T-cell (primary cell): ENCODE results near the gene KIAA1217. TPM values are rescaled to one million over a fixed set of nuclear protein-coding genes. Genes with fewer than 3 reads are reported as not detected.

Experiments used
- ATAC-seq, 4 experiments: fragments of 200-7000 bp in 3 of 4; fragments of 150-1000 bp in 1 of 4; cut with Tn5 transposase; replicated peaks in 1 of 4; 1 replicate in 3 of 4; 2 replicates in 1 of 4; pipeline ENCODE4 v1.10.0; 2021; ENCODE audit warnings: moderate library complexity in 3 of 4, mild to moderate bottlenecking in 2 of 4, moderate number of reproducible peaks in 1 of 4
- CTCF ChIA-PET, 2 donors: fragments of 300-600 bp; sonication (Branson Sonifier 250); formaldehyde crosslinking; loops; one replicate each; lab custom pipeline; 2022; ENCODE audit warnings: antibody characterized with exemption in 2 of 2; lab: Charles Lee
- POLR2A ChIA-PET, 2 donors: fragments of 300-600 bp; sonication (Branson Sonifier 250); formaldehyde crosslinking; loops; one replicate each; lab custom pipeline; 2022; ENCODE audit warnings: antibody characterized with exemption in 2 of 2; lab: Charles Lee
- DNase-seq, 35 experiments: peaks; one replicate each; pipeline versions ENCODE4 v3.0.0 to v3.0.0-alpha.2; 2013 to 2023
- H3K27ac ChIP-seq: one replicate; pipeline ENCODE4 v1.5.1; 2013; ENCODE audit warnings: low read length
- H3K27me3 ChIP-seq, 2 experiments: replicated peaks in 1 of 2; 1 replicate in 1 of 2; 2 replicates in 1 of 2; pipeline versions ENCODE4 v1.6.1 to v1.7.0; 2013; ENCODE audit warnings: low read length in 1 of 2, mixed read lengths in 1 of 2; ENCODE audit not compliant: control insufficient read depth in 2 of 2, insufficient read depth in 2 of 2; ENCODE audit errors: extremely low read depth in 1 of 2
- H3K36me3 ChIP-seq, 2 donors: 1 replicate in 1 of 2; 2 replicates in 1 of 2; pipeline versions ENCODE4 v1.6.1 to v1.7.0; 2013; ENCODE audit warnings: low read length in 1 of 2; ENCODE audit not compliant: control insufficient read depth in 2 of 2, insufficient read depth in 1 of 2; ENCODE audit errors: extremely low read depth in 1 of 2
- H3K4me1 ChIP-seq, 2 experiments: 1 replicate in 1 of 2; 2 replicates in 1 of 2; pipeline versions ENCODE4 v1.6.1 to v1.7.0; 2013; ENCODE audit warnings: low read length in 2 of 2, mixed read lengths in 1 of 2; ENCODE audit not compliant: insufficient read depth in 2 of 2, control insufficient read depth in 1 of 2; ENCODE audit errors: extremely low read depth in 1 of 2
- H3K4me3 ChIP-seq, 2 donors: 1 replicate in 1 of 2; 2 replicates in 1 of 2; pipeline versions ENCODE4 v1.5.1 to v1.7.0; 2013; ENCODE audit warnings: mild to moderate bottlenecking in 2 of 2, low read length in 1 of 2, moderate library complexity in 1 of 2; ENCODE audit not compliant: control insufficient read depth in 1 of 2; ENCODE audit errors: extremely low read depth in 1 of 2
- H3K9me3 ChIP-seq: 2 replicates; pipeline ENCODE4 v1.7.0; 2013
- H3K27ac Mint-ChIP-seq, 2 donors: one replicate each; pipeline ENCODE4 v1.8.0; 2020 to 2021; ENCODE audit warnings: mild to moderate bottlenecking in 2 of 2, mixed read lengths in 2 of 2
- H3K27me3 Mint-ChIP-seq, 2 donors: one replicate each; pipeline ENCODE4 v1.8.0; 2021 to 2022; ENCODE audit warnings: mixed read lengths in 2 of 2
- H3K36me3 Mint-ChIP-seq: one replicate; pipeline ENCODE4 v1.8.0; 2021; ENCODE audit warnings: mixed read lengths
- H3K4me1 Mint-ChIP-seq, 3 donors: one replicate each; pipeline ENCODE4 v1.8.0; 2020 to 2022; ENCODE audit warnings: mixed read lengths in 3 of 3, mild to moderate bottlenecking in 1 of 3
- H3K4me3 Mint-ChIP-seq, 3 donors: one replicate each; pipeline ENCODE4 v1.8.0; 2020 to 2022; ENCODE audit warnings: mild to moderate bottlenecking in 3 of 3, mixed read lengths in 3 of 3, moderate library complexity in 3 of 3
- H3K9me3 Mint-ChIP-seq, 3 donors: one replicate each; pipeline ENCODE4 v1.8.0; 2020 to 2022; ENCODE audit warnings: mixed read lengths in 3 of 3
- WGBS: methylation state at CpG from one replicate; pipeline ENCODE4 v1.1.5; 2013; ENCODE audit warnings: missing lambda C conversion rate; ENCODE audit not compliant: insufficient coverage; 5-methylcytosine and 5-hydroxymethylcytosine counted together
- total RNA-seq, 35 experiments: library from RNA in 6 of 35; stranded (reverse) in 6 of 35; fragments of 120-200 nt in 1 of 35; gene quantifications; one replicate each; pipeline versions ENCODE4 v1.2.1 to v1.2.4 and lab custom pipeline; 2013 to 2026

KIAA1217 gene
- total RNA-seq, 5 donors from 2014 or later (not counting 1 experiment from before 2014, with no cell fraction given), result 0.12 to 1.2 (median 0.66) TPM; not detected in 1

GRCh38 chr10:24305551-24306506 lies 96.9 kb downstream of the KIAA1217 start:
- Mint-ChIP-seq H3K36me3 (no peaks in the 10 kb centered on the region), H3K27me3 (peaks cover 0 to 13% of the 10 kb centered on the region in 2 donors), H3K27ac (no peak overlapping the region), H3K4me1 (no peaks in the 10 kb centered on the region), H3K4me3 (no peak overlapping the region), H3K9me3 (peaks cover 0 to 7% (median 1%) of the 10 kb centered on the region in 3 donors)
- H3K4me1 ChIP-seq, result no peaks in the 10 kb centered on the region
- H3K27me3 ChIP-seq, result peaks cover 0 to 2% of the 10 kb centered on the region in 2 experiments
- POLR2A ChIA-PET, result no interaction called here
- no peak overlapping the region for H3K4me3 ChIP-seq
- no peak for DNase-seq
- no peaks in the 10 kb centered on the region for H3K36me3 ChIP-seq
- 76% methylated on average over 6 of the region's 8 CpGs for WGBS
- no peak overlapping the region for H3K27ac ChIP-seq
- ATAC-seq, result no peak
- CTCF ChIA-PET, result no interaction called here
- H3K9me3 ChIP-seq, result no peaks in the 10 kb centered on the region

DNA sequence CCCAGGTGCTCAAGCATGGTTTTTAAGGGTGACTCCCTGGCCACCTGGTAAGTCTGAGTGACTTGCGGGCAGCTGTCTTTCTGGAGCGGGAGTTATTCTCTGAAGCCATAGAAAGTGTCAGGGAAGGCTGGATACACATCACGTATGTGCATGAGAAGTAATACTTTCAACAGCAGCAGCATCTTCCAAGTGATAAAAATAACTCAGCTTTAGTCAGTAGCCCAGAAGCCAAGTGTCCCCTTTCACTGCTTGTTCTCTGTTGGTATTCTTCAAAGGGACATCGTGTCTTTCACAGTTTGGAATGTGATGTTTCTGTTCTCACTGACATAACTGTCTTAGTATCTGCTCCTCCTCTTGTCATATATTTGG lies 97.6 kb downstream of the KIAA1217 start:
- Histone ChIP-seq H3K9me3 (no peaks in the 10 kb centered on the region), H3K27ac (no peak overlapping the region), H3K4me3 (no peak overlapping the region), H3K27me3 (peaks cover 0 to 2% of the 10 kb centered on the region in 2 experiments), H3K4me1 (no peaks in the 10 kb centered on the region), H3K36me3 (no peaks in the 10 kb centered on the region)
- DNase-seq (no peak), ATAC-seq (no peak)
- Mint-ChIP-seq H3K27ac (no peak overlapping the region), H3K27me3 (peaks cover 0 to 13% of the 10 kb centered on the region in 2 donors), H3K4me3 (no peak overlapping the region), H3K9me3 (peaks cover 0 to 7% (median 1%) of the 10 kb centered on the region in 3 donors), H3K36me3 (no peaks in the 10 kb centered on the region), H3K4me1 (no peaks in the 10 kb centered on the region)
- ChIA-PET CTCF (no interaction called here), POLR2A (no interaction called here)
- 90% methylated on average over 3 of the region's 4 CpGs for WGBS

DNA sequence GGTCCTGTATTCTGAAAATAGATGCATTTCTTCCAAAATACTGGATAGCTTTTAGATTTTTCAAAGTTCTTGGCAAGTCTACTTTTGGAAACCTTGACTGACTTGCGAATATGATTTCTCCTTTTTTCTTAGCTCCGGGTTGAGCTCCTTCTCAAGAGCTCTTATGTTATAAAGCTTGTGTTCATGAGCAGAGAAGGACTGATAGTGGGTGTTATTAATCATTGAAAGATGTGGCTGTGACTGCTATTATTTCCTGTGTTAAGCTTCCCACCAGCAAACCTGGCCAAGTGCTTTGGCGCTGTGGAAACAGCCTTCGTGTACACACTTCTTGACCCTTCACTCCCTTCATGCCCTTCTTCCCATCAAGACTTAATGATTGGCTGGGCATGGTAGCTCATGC lies 98.2 kb downstream of the KIAA1217 start:
- CTCF ChIA-PET, result no interaction called here
- H3K27ac ChIP-seq, result no peak overlapping the region
- H3K4me1 Mint-ChIP-seq, result no peaks in the 10 kb centered on the region
- no peak overlapping the region for H3K27ac Mint-ChIP-seq
- H3K4me1 ChIP-seq, result no peaks in the 10 kb centered on the region
- WGBS, result no CpG with 5 or more reads among the region's 4 CpGs
- DNase-seq (no peak), ATAC-seq (no peak)
- H3K27me3 Mint-ChIP-seq, result peaks cover 0 to 13% of the 10 kb centered on the region in 2 donors
- peaks cover 0 to 2% of the 10 kb centered on the region in 2 experiments for H3K27me3 ChIP-seq
- peaks cover 0 to 7% (median 1%) of the 10 kb centered on the region in 3 donors for H3K9me3 Mint-ChIP-seq
- H3K4me3 Mint-ChIP-seq, result no peak overlapping the region
- no peaks in the 10 kb centered on the region for H3K36me3 Mint-ChIP-seq
- no peaks in the 10 kb centered on the region for H3K9me3 ChIP-seq
- H3K36me3 ChIP-seq, result no peaks in the 10 kb centered on the region
- no peak overlapping the region for H3K4me3 ChIP-seq
- POLR2A ChIA-PET, result no interaction called here

GRCh38 chr10:24307696-24308485 lies 99.0 kb downstream of the KIAA1217 start:
- ChIA-PET CTCF (no interaction called here), POLR2A (no interaction called here)
- Mint-ChIP-seq H3K9me3 (peaks cover 0 to 7% (median 1%) of the 10 kb centered on the region in 3 donors), H3K27me3 (peaks cover 0 to 13% of the 10 kb centered on the region in 2 donors), H3K27ac (no peak overlapping the region), H3K4me3 (no peak overlapping the region), H3K36me3 (no peaks in the 10 kb centered on the region), H3K4me1 (no peaks in the 10 kb centered on the region)
- ATAC-seq (no peak), DNase-seq (no peak)
- no peaks in the 10 kb centered on the region for H3K36me3 ChIP-seq
- H3K4me3 ChIP-seq, result no peak overlapping the region
- peaks cover 0 to 2% of the 10 kb centered on the region in 2 experiments for H3K27me3 ChIP-seq
- H3K27ac ChIP-seq, result no peak overlapping the region
- H3K9me3 ChIP-seq, result no peaks in the 10 kb centered on the region
- WGBS, result 87% methylated on average over 6 of the region's 11 CpGs
- no peaks in the 10 kb centered on the region for H3K4me1 ChIP-seq

- Histone ChIP-seq H3K4me3 (no peak overlapping the region), H3K4me1 (no peaks in the 10 kb centered on the region), H3K27me3 (peaks cover 0 to 2% of the 10 kb centered on the region in 2 experiments), H3K9me3 (no peaks in the 10 kb centered on the region), H3K27ac (no peak overlapping the region), H3K36me3 (no peaks in the 10 kb centered on the region)
- no peak overlapping the region for H3K27ac Mint-ChIP-seq
- no peak for ATAC-seq
- no peak overlapping the region for H3K4me3 Mint-ChIP-seq
- H3K4me1 Mint-ChIP-seq, result no peaks in the 10 kb centered on the region
- WGBS, result no CpG with 5 or more reads among the region's 5 CpGs
- H3K36me3 Mint-ChIP-seq, result no peaks in the 10 kb centered on the region
- ChIA-PET CTCF (no interaction called here), POLR2A (no interaction called here)
- peaks cover 0 to 3% (median 1%) of the 10 kb centered on the region in 3 donors for H3K9me3 Mint-ChIP-seq
- DNase-seq, result no peak
- peaks cover 0 to 4% of the 10 kb centered on the region in 2 donors for H3K27me3 Mint-ChIP-seq
Measured at GRCh38 chr10:24310104-24310503, 101.2 kb downstream of the KIAA1217 start.

GRCh38 chr10:24311888-24312287 lies 103.0 kb downstream of the KIAA1217 start:
- H3K9me3 Mint-ChIP-seq, result peaks cover 0 to 3% (median 1%) of the 10 kb centered on the region in 3 donors
- Histone ChIP-seq H3K9me3 (no peaks in the 10 kb centered on the region), H3K4me3 (no peak overlapping the region), H3K36me3 (no peaks in the 10 kb centered on the region), H3K27ac (no peak overlapping the region), H3K27me3 (peaks cover 0 to 2% of the 10 kb centered on the region in 2 experiments), H3K4me1 (no peaks in the 10 kb centered on the region)
- 78% methylated on average over 3 of the region's 6 CpGs for WGBS
- ATAC-seq, result no peak
- POLR2A ChIA-PET, result no interaction called here
- no peaks in the 10 kb centered on the region for H3K36me3 Mint-ChIP-seq
- no peak overlapping the region for H3K4me3 Mint-ChIP-seq
- H3K4me1 Mint-ChIP-seq, result no peaks in the 10 kb centered on the region
- H3K27ac Mint-ChIP-seq, result no peak overlapping the region
- CTCF ChIA-PET, result interaction anchor here in 1 of 2 donors (0.7 kb wide), 1 partner anchor 409 kb away, joined by 7 read pairs; no protein-coding TSS in a partner anchor
- no peaks in the 10 kb centered on the region for H3K27me3 Mint-ChIP-seq
- no peak for DNase-seq
